ENCODE results near the gene ZFR. TPM values are rescaled to one million over a fixed set of nuclear protein-coding genes. Genes with fewer than 3 reads are reported as not detected.

Gene ZFR
- total and polyA plus RNA-seq, 9 of the 15 experiments (the other 6 are each of a cell fraction or from before 2014, with no cell fraction given) = 35.5 to 108 (median 71.1) TPM

DNA sequence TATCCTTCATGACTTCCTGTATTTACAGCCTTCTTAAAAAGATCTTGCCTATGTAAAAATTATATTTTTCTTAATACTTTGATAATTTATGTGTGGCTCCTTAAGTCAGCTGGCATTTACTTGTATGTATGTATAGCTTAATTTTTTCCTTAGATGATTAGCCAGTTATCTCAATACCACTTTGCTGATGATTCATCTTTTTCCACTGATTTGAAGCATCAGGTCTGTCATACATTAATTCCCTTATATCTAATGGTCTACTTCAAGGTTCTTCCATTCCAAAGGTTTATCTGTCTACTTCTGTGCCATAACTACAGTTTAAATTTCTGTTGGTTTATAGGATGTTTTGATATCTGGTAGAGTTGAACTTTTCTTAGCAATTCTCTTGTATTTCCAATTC, 86.9 kb downstream of the ZFR start (continued):
- TF ChIP-seq RBM15 (IDR thresholded peaks at IDR 0.05; ENCODE audit: insufficient read depth, low read length) = no peak
- TF ChIP-seq, protein P1, sequence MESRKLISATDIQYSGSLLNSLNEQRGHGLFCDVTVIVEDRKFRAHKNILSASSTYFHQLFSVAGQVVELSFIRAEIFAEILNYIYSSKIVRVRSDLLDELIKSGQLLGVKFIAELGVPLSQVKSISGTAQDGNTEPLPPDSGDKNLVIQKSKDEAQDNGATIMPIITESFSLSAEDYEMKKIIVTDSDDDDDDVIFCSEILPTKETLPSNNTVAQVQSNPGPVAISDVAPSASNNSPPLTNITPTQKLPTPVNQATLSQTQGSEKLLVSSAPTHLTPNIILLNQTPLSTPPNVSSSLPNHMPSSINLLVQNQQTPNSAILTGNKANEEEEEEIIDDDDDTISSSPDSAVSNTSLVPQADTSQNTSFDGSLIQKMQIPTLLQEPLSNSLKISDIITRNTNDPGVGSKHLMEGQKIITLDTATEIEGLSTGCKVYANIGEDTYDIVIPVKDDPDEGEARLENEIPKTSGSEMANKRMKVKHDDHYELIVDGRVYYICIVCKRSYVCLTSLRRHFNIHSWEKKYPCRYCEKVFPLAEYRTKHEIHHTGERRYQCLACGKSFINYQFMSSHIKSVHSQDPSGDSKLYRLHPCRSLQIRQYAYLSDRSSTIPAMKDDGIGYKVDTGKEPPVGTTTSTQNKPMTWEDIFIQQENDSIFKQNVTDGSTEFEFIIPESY (CRISPR knock-in tag; IDR thresholded peaks at IDR 0.05) = no peak

DNA sequence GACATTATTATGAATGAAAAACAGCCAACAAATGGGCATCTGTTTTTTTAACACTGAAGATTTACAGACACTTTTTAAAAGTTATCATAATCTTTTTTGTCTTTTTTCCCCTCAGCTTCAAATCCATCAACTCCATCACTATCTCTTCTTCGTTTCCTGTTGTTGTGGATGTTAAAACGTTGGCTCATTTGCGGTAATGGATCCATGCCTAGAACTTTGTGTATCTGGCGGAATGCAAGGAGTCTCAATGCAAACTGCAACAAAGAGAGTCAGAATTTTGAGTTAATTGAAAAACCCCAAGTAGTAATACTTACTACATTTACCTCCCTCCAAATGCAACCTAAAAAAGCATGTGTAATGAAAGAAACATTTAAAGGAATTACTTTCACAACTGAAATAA, 88.9 kb downstream of the ZFR start:
- no peaks in the 10 kb centered on the region for H3K9me1 ChIP-seq (ENCODE audit: control insufficient read depth, insufficient read depth, low read length)
- H3K27ac ChIP-seq (ENCODE audit: extremely low read depth, low read depth, low read length) = no peak overlapping the region
- H4K20me1 ChIP-seq (replicated peaks; ENCODE audit: control insufficient read depth, insufficient read depth, low read length) = no peaks in the 10 kb centered on the region
- H3K9ac ChIP-seq (ENCODE audit: insufficient read depth in 1 of 2, low read depth in 2 of 2, low read length in 2 of 2) = no peak overlapping the region
- H3K36me3 ChIP-seq (ENCODE audit: control insufficient read depth, insufficient read depth, low read length) = peaks cover 52% of the 10 kb centered on the region; the same call in 2 of the 3 replicates
- H3K4me3 ChIP-seq = no peak overlapping the region
- no peaks in the 10 kb centered on the region for H3K79me2 ChIP-seq (ENCODE audit: control insufficient read depth, insufficient read depth, low read length)
- H3K27me3 ChIP-seq (ENCODE audit: control insufficient read depth in 2 of 2, insufficient read depth in 2 of 2, low read length in 2 of 2) = no peaks in the 10 kb centered on the region
- no TSS peak for BruUV-seq (replicated peaks)
- in situ Hi-C loops (cut with MboI) (no loop called here), intact Hi-C loops (cut with micrococcal nuclease) (no loop called here)
- no peak overlapping the region for H2AFZ ChIP-seq (ENCODE audit: low read depth, low read length)
- ChIA-PET POLR2A (interaction anchor here (0.6 to 1.8 kb wide), 2 partner anchors 23 to 1016 kb away, joined by 3 to 4 read pairs; no protein-coding TSS in a partner anchor), CTCF (ENCODE audit: low intra/inter-chr PET ratio) (no interaction called here)
- ATAC-seq = no peak
- no peaks in the 10 kb centered on the region; a peak in 1 of 5 replicates for H3K4me1 ChIP-seq (replicated peaks in 1 of 2; ENCODE audit: control insufficient read depth in 2 of 2, insufficient read depth in 2 of 2, low read length in 2 of 2)
- WGBS (ENCODE audit: insufficient coverage, low coverage, missing lambda C conversion rate) = 79% methylated on average over 4 of the region's 4 CpGs
- H3K4me2 ChIP-seq (ENCODE audit: insufficient read depth, low read length) = no peak overlapping the region
- DNase-seq (ENCODE audit: extremely low read depth in 1 of 4, low spot score in 3 of 4) = no peak
- no peaks in the 10 kb centered on the region for H3K9me3 ChIP-seq (replicated peaks; ENCODE audit: control insufficient read depth, insufficient read depth, low read depth, low read length)
- no peak for FAIRE-seq
- no peak for TF ChIP-seq LARP7 (IDR thresholded peaks at IDR 0.05)
- TF ChIP-seq, protein P2, sequence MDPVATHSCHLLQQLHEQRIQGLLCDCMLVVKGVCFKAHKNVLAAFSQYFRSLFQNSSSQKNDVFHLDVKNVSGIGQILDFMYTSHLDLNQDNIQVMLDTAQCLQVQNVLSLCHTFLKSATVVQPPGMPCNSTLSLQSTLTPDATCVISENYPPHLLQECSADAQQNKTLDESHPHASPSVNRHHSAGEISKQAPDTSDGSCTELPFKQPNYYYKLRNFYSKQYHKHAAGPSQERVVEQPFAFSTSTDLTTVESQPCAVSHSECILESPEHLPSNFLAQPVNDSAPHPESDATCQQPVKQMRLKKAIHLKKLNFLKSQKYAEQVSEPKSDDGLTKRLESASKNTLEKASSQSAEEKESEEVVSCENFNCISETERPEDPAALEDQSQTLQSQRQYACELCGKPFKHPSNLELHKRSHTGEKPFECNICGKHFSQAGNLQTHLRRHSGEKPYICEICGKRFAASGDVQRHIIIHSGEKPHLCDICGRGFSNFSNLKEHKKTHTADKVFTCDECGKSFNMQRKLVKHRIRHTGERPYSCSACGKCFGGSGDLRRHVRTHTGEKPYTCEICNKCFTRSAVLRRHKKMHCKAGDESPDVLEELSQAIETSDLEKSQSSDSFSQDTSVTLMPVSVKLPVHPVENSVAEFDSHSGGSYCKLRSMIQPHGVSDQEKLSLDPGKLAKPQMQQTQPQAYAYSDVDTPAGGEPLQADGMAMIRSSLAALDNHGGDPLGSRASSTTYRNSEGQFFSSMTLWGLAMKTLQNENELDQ (CRISPR knock-in tag; IDR thresholded peaks at IDR 0.05; ENCODE audit: borderline replicate concordance) = no peak
- TF ChIP-seq SIN3A (IDR thresholded peaks at IDR 0.05; ENCODE audit: borderline replicate concordance in 2 of 2, control insufficient read depth in 1 of 2, low read depth in 2 of 2, low read length in 2 of 2) = no peak
- no peak for TF ChIP-seq SRSF1 (IDR thresholded peaks at IDR 0.05; ENCODE audit: low read depth, low read length)
- TF ChIP-seq DIDO1 (tag; IDR thresholded peaks at IDR 0.05; ENCODE audit: low read depth) = no peak
- TF ChIP-seq ATF1 (CRISPR knock-in tag; IDR thresholded peaks at IDR 0.05) = no peak
- no peak for TF ChIP-seq ATF1 (tag; IDR thresholded peaks at IDR 0.05)
- no peak for TF ChIP-seq GTF2E2 (tag; IDR thresholded peaks at IDR 0.05)
- TF ChIP-seq, protein P3, sequence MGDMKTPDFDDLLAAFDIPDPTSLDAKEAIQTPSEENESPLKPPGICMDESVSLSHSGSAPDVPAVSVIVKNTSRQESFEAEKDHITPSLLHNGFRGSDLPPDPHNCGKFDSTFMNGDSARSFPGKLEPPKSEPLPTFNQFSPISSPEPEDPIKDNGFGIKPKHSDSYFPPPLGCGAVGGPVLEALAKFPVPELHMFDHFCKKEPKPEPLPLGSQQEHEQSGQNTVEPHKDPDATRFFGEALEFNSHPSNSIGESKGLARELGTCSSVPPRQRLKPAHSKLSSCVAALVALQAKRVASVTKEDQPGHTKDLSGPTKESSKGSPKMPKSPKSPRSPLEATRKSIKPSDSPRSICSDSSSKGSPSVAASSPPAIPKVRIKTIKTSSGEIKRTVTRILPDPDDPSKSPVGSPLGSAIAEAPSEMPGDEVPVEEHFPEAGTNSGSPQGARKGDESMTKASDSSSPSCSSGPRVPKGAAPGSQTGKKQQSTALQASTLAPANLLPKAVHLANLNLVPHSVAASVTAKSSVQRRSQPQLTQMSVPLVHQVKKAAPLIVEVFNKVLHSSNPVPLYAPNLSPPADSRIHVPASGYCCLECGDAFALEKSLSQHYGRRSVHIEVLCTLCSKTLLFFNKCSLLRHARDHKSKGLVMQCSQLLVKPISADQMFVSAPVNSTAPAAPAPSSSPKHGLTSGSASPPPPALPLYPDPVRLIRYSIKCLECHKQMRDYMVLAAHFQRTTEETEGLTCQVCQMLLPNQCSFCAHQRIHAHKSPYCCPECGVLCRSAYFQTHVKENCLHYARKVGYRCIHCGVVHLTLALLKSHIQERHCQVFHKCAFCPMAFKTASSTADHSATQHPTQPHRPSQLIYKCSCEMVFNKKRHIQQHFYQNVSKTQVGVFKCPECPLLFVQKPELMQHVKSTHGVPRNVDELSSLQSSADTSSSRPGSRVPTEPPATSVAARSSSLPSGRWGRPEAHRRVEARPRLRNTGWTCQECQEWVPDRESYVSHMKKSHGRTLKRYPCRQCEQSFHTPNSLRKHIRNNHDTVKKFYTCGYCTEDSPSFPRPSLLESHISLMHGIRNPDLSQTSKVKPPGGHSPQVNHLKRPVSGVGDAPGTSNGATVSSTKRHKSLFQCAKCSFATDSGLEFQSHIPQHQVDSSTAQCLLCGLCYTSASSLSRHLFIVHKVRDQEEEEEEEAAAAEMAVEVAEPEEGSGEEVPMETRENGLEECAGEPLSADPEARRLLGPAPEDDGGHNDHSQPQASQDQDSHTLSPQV (IDR thresholded peaks at IDR 0.05) = no peak
- TF ChIP-seq TARDBP (IDR thresholded peaks at IDR 0.05) = no peak
- TF ChIP-seq STAT5A (IDR thresholded peaks at IDR 0.05; ENCODE audit: borderline replicate concordance, low read length) = no peak
- TF ChIP-seq ZNF507 (tag; conservative IDR thresholded peaks at IDR 0.05) = no peak
